ENCODE results near the gene DDX10.

DNA sequence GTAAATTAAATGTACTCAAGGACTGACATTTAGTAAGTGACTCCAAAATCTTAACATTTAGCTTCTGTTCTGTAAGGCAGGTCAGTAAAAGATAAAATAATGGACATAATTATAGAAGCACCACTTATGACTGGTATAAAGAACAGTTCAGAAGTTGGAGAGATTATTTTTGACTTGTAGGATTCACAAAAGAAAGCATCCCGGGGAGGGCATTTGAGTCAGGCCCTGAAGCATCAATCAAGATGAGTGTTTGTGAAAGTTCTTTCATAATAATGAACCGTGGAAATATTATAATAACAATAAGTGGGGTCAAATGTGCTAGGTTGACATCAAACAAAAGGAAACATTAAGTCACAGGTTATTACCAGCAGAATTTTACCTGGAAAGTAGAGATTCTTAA is 201.9 kb downstream of the DDX10 start:
- TF ChIP-seq, protein P1, sequence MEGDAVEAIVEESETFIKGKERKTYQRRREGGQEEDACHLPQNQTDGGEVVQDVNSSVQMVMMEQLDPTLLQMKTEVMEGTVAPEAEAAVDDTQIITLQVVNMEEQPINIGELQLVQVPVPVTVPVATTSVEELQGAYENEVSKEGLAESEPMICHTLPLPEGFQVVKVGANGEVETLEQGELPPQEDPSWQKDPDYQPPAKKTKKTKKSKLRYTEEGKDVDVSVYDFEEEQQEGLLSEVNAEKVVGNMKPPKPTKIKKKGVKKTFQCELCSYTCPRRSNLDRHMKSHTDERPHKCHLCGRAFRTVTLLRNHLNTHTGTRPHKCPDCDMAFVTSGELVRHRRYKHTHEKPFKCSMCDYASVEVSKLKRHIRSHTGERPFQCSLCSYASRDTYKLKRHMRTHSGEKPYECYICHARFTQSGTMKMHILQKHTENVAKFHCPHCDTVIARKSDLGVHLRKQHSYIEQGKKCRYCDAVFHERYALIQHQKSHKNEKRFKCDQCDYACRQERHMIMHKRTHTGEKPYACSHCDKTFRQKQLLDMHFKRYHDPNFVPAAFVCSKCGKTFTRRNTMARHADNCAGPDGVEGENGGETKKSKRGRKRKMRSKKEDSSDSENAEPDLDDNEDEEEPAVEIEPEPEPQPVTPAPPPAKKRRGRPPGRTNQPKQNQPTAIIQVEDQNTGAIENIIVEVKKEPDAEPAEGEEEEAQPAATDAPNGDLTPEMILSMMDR (conservative IDR thresholded peaks at IDR 0.05), result no peak
- TF ChIP-seq ZFX (IDR thresholded peaks at IDR 0.05), result no peak
